Mesendoderm (in vitro differentiated cells): ENCODE results near the gene NCMAP.

Experiments used
- DNase-seq: peaks from one replicate; pipeline ENCODE4 v3.0.0; 2013
- H2AK5ac ChIP-seq: 2 replicates; pipeline ENCODE4 v1.6.1; 2013; ENCODE audit warnings: low read length, inconsistent platforms
- H2BK120ac ChIP-seq: 2 replicates; pipeline ENCODE4 v1.6.1; 2013; ENCODE audit warnings: low read depth, mild to moderate bottlenecking, low read length, moderate library complexity, mixed read lengths
- H2BK15ac ChIP-seq: replicated peaks from 2 replicates; pipeline ENCODE4 v1.6.1; 2013; ENCODE audit warnings: low read depth, mild to moderate bottlenecking, moderate library complexity
- H2BK5ac ChIP-seq: 2 replicates; pipeline ENCODE4 v1.6.1; 2013; ENCODE audit warnings: low read length, inconsistent platforms
- H3K18ac ChIP-seq: 2 replicates; pipeline ENCODE4 v1.6.1; 2013; ENCODE audit warnings: mild to moderate bottlenecking, low read length, mixed read lengths
- H3K23ac ChIP-seq: one replicate; pipeline ENCODE4 v1.6.1; 2013; ENCODE audit warnings: low read length
- H3K27ac ChIP-seq: 2 replicates; pipeline ENCODE4 v1.5.1; 2013; ENCODE audit warnings: low read depth, mild to moderate bottlenecking, inconsistent platforms, low read length, moderate library complexity
- H3K27me3 ChIP-seq: 2 replicates; pipeline ENCODE4 v1.6.1; 2013; ENCODE audit warnings: low read length, control low read depth, mild to moderate bottlenecking, inconsistent platforms; ENCODE audit not compliant: insufficient read depth, poor library complexity
- H3K36me3 ChIP-seq: 2 replicates; pipeline ENCODE4 v1.6.1; 2013; ENCODE audit warnings: low read length, inconsistent platforms; ENCODE audit not compliant: control insufficient read depth, insufficient read depth
- H3K4ac ChIP-seq: one replicate; pipeline ENCODE4 v1.6.1; 2013; ENCODE audit warnings: low read depth, mild to moderate bottlenecking, low read length, moderate library complexity
- H3K4me1 ChIP-seq: 2 replicates; pipeline ENCODE4 v1.6.1; 2013; ENCODE audit warnings: low read depth, low read length, inconsistent platforms; ENCODE audit not compliant: control insufficient read depth
- H3K4me2 ChIP-seq: 2 replicates; pipeline ENCODE4 v1.6.1; 2013; ENCODE audit warnings: low read length
- H3K4me3 ChIP-seq: 2 replicates; pipeline ENCODE4 v1.5.1; 2013; ENCODE audit warnings: mild to moderate bottlenecking, low read length
- H3K56ac ChIP-seq: one replicate; pipeline ENCODE4 v1.6.1; 2013; ENCODE audit warnings: low read length
- H3K79me1 ChIP-seq: 2 replicates; pipeline ENCODE4 v1.6.1; 2013; ENCODE audit warnings: low read length, inconsistent platforms
- H3K79me2 ChIP-seq: 2 replicates; pipeline ENCODE4 v1.6.1; 2013; ENCODE audit warnings: mild to moderate bottlenecking, low read length; ENCODE audit not compliant: control insufficient read depth, insufficient read depth
- H3K9ac ChIP-seq: 2 replicates; pipeline ENCODE4 v1.6.1; 2013; ENCODE audit warnings: low read length, inconsistent platforms
- H4K5ac ChIP-seq: one replicate; pipeline ENCODE4 v1.6.1; 2013; ENCODE audit warnings: low read length
- H4K8ac ChIP-seq: one replicate; pipeline ENCODE4 v1.6.1; 2013; ENCODE audit warnings: low read depth, mild to moderate bottlenecking, control low read depth, low read length, moderate library complexity
- WGBS: extraction: QIAGEN DNeasy Blood & Tissue Kit; methylation state at CpG from one replicate; pipeline ENCODE4 v1.1.7; 2013; ENCODE audit warnings: low lambda C conversion rate, missing lambda C conversion rate; ENCODE audit not compliant: insufficient coverage; ENCODE audit errors: extremely low coverage; 5-methylcytosine and 5-hydroxymethylcytosine counted together

Gene NCMAP

DNA sequence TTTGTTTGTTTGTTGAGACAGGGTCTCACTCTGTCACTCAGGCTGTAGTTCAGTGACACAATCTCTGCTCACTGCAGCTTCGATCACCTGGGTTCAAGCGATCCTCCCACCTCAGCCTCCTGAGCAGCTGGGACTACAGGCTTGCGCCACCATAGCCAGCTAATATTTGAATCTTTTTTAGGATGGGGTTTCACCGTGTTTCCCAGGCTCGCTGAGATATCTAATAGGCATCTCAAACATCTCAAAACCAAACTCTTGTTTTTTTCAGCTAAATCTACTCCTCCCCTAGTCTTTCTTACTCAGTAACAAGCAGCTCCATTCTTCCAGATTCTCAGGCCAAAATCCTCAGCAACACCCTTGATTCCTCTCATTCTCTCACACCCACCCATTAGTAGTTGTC lies 65.2 kb downstream of the NCMAP start:
- Histone ChIP-seq H3K4me1 (no peaks in the 10 kb centered on the region), H3K79me1 (no peaks in the 10 kb centered on the region), H3K18ac (no peak overlapping the region), H3K4me2 (no peak overlapping the region), H3K4ac (no peak overlapping the region), H3K27ac (no peak overlapping the region), H4K5ac (no peak overlapping the region), H3K79me2 (no peaks in the 10 kb centered on the region), H3K9ac (no peak overlapping the region), H2AK5ac (no peak overlapping the region), H3K4me3 (no peak overlapping the region), H2BK15ac (no peak overlapping the region), H3K27me3 (no peaks in the 10 kb centered on the region), H2BK5ac (no peak overlapping the region), H3K36me3 (no peaks in the 10 kb centered on the region), H3K23ac (no peak overlapping the region), H3K56ac (no peak overlapping the region), H2BK120ac (no peak overlapping the region), H4K8ac (no peak overlapping the region)
- no CpG with 5 or more reads among the region's 5 CpGs for WGBS
- no peak for DNase-seq

GRCh38 chr1:24622218-24622617 lies 66.3 kb downstream of the NCMAP start:
- Histone ChIP-seq H2AK5ac (no peak overlapping the region), H4K5ac (no peak overlapping the region), H3K27ac (no peak overlapping the region), H3K4me3 (no peak overlapping the region), H3K9ac (no peak overlapping the region), H3K4me2 (no peak overlapping the region), H3K36me3 (no peaks in the 10 kb centered on the region), H2BK120ac (no peak overlapping the region), H3K23ac (no peak overlapping the region), H3K4me1 (no peaks in the 10 kb centered on the region), H3K27me3 (no peaks in the 10 kb centered on the region), H3K18ac (no peak overlapping the region), H3K79me2 (no peaks in the 10 kb centered on the region), H3K56ac (no peak overlapping the region), H3K79me1 (no peaks in the 10 kb centered on the region), H2BK5ac (no peak overlapping the region), H2BK15ac (no peak overlapping the region), H3K4ac (no peak overlapping the region), H4K8ac (no peak overlapping the region)
- WGBS = no CpG with 5 or more reads among the region's 4 CpGs
- no peak for DNase-seq

GRCh38 chr1:24632832-24633175 lies 76.9 kb downstream of the NCMAP start:
- no peak overlapping the region for H2BK15ac ChIP-seq
- H3K23ac ChIP-seq = no peak overlapping the region
- H3K18ac ChIP-seq = no peak overlapping the region
- H3K27ac ChIP-seq = no peak overlapping the region
- no peaks in the 10 kb centered on the region for H3K36me3 ChIP-seq
- no peaks in the 10 kb centered on the region for H3K79me1 ChIP-seq
- no peak overlapping the region for H4K5ac ChIP-seq
- DNase-seq = peak; percentile 85
- no peak overlapping the region for H3K9ac ChIP-seq
- no peaks in the 10 kb centered on the region for H3K79me2 ChIP-seq
- H2AK5ac ChIP-seq = no peak overlapping the region
- H2BK120ac ChIP-seq = no peak overlapping the region
- H3K4me3 ChIP-seq = no peak overlapping the region
- peaks cover 5% of the 10 kb centered on the region for H3K4me1 ChIP-seq
- H2BK5ac ChIP-seq = no peak overlapping the region
- no peak overlapping the region for H3K56ac ChIP-seq
- no peak overlapping the region for H4K8ac ChIP-seq
- no CpG with 5 or more reads among the region's 1 CpG for WGBS
- no peaks in the 10 kb centered on the region for H3K27me3 ChIP-seq
- no peak overlapping the region for H3K4me2 ChIP-seq
- H3K4ac ChIP-seq = no peak overlapping the region

- H3K18ac ChIP-seq = no peak overlapping the region
- H2BK5ac ChIP-seq = no peak overlapping the region
- no peak overlapping the region for H2BK120ac ChIP-seq
- no peak overlapping the region for H4K5ac ChIP-seq
- no peak overlapping the region for H3K56ac ChIP-seq
- H3K79me1 ChIP-seq = no peaks in the 10 kb centered on the region
- WGBS = no CpG with 5 or more reads among the region's 4 CpGs
- no peaks in the 10 kb centered on the region for H3K36me3 ChIP-seq
- H3K9ac ChIP-seq = no peak overlapping the region
- no peak overlapping the region for H3K23ac ChIP-seq
- no peak overlapping the region for H2AK5ac ChIP-seq
- H3K4ac ChIP-seq = no peak overlapping the region
- H2BK15ac ChIP-seq = no peak overlapping the region
- peaks cover 5% of the 10 kb centered on the region for H3K4me1 ChIP-seq
- H3K4me3 ChIP-seq = no peak overlapping the region
- H3K79me2 ChIP-seq = no peaks in the 10 kb centered on the region
- peak; percentile 86 for DNase-seq
- H3K27me3 ChIP-seq = no peaks in the 10 kb centered on the region
- H3K4me2 ChIP-seq = no peak overlapping the region
- no peak overlapping the region for H4K8ac ChIP-seq
- no peak overlapping the region for H3K27ac ChIP-seq
Measured at GRCh38 chr1:24635195-24635843, 79.4 kb downstream of the NCMAP start.

GRCh38 chr1:24636661-24637357 lies 80.9 kb downstream of the NCMAP start:
- peak; percentile 5 for DNase-seq
- H4K5ac ChIP-seq = no peak overlapping the region
- WGBS = no CpG with 5 or more reads among the region's 3 CpGs
- H3K4ac ChIP-seq = no peak overlapping the region
- H3K23ac ChIP-seq = no peak overlapping the region
- no peak overlapping the region for H3K9ac ChIP-seq
- no peaks in the 10 kb centered on the region for H3K27me3 ChIP-seq
- H3K27ac ChIP-seq = no peak overlapping the region
- H3K36me3 ChIP-seq = no peaks in the 10 kb centered on the region
- H3K18ac ChIP-seq = no peak overlapping the region
- no peaks in the 10 kb centered on the region for H3K79me2 ChIP-seq
- H3K4me2 ChIP-seq = no peak overlapping the region
- no peak overlapping the region for H3K56ac ChIP-seq
- H4K8ac ChIP-seq = no peak overlapping the region
- no peak overlapping the region for H2BK5ac ChIP-seq
- H3K4me1 ChIP-seq = peaks cover 5% of the 10 kb centered on the region
- H3K79me1 ChIP-seq = no peaks in the 10 kb centered on the region
- no peak overlapping the region for H2AK5ac ChIP-seq
- H2BK15ac ChIP-seq = no peak overlapping the region
- H2BK120ac ChIP-seq = no peak overlapping the region
- no peak overlapping the region for H3K4me3 ChIP-seq

DNA sequence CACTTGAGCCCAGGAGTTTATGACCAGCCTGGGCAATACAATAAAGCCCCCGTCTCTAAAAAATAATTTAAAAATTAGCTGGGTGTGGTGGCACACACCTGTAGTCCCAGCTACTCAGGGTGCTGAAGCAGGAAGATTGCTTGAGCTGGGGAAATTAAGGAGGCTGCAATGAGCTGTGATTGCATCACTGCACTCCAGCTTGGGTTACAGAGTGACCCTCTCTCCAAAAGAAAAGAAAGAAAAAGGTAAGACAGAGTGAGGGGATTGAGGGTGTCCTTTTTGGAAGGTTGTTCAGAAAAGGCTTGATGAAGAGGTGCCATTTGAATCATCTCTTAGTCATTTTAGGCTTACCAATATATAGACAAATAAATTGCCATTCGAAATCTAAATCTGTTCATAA lies 83.2 kb downstream of the NCMAP start:
- Histone ChIP-seq H3K4me1 (no peaks in the 10 kb centered on the region), H3K18ac (no peak overlapping the region), H3K4me2 (no peak overlapping the region), H3K79me1 (no peaks in the 10 kb centered on the region), H2BK5ac (no peak overlapping the region), H3K36me3 (no peaks in the 10 kb centered on the region), H3K79me2 (peaks cover 8% of the 10 kb centered on the region), H3K4ac (no peak overlapping the region), H3K27me3 (no peaks in the 10 kb centered on the region), H2BK15ac (no peak overlapping the region), H3K56ac (no peak overlapping the region), H4K8ac (no peak overlapping the region), H4K5ac (no peak overlapping the region), H2BK120ac (no peak overlapping the region), H3K27ac (no peak overlapping the region), H3K9ac (no peak overlapping the region), H3K4me3 (no peak overlapping the region), H2AK5ac (no peak overlapping the region), H3K23ac (no peak overlapping the region)
- DNase-seq = no peak
- WGBS = no CpG with 5 or more reads among the region's 2 CpGs
